CD4-positive, alpha-beta T cell treated with Interferon alpha-2 for 1 hour (primary cell): ENCODE data around the gene ZNF185.

Experiments
- DNase-seq, 2 donors: peaks; one replicate each; pipeline ENCODE4 v3.0.0-alpha.2; 2020 to 2022

The ZNF185 gene

DNA sequence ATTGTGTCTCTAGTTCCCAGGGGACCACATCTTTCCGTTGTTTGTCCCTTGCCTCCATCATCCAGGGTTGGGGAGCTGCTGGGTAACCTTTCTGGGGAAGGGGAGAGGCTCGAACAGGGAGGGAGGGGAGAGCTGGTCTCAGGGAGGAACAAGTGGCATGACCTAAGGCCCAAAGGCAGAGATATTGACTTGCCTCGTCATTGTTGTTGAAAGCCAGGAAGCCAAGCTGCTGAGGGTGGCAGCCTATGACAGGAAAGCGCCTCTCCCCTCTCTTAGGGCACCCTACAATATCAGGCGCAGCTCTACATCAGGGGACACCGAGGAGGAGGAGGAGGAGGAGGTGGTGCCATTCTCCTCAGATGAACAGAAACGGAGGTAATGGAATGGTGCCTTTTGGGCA, 20.8 kb downstream of the ZNF185 start:
- DNase-seq, result no peak

GRCh38 chrX:152923599-152923998, 25.7 kb downstream of the ZNF185 start:
- DNase-seq, result no peak

- DNase-seq, result no peak
These were observed 28.0 kb downstream of the ZNF185 start for GRCh38 chrX:152925835-152926234.

DNA sequence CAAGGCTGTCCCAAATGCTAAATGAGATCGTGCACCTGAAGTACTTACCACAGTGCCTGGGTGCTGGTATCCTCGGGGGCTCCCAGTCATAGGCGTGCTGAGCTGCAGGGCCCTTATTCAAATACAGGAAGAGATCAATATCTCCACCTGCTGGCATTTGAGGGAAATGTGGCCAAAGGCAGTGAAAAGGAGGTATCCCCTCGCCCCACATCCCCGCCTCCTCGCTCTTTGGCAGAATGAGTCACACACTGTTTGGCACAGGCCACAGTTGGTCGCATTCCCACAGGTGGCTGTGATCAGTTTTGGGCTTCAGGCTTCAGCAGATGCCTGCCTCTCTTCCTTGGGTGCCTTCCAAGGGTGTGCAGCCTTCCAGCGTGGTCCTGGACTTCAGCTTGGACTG, 28.4 kb downstream of the ZNF185 start:
- peak; percentile 19 to 37 for DNase-seq

- DNase-seq, result no peak
These were observed 29.1 kb downstream of the ZNF185 start for GRCh38 chrX:152926923-152927322.

- no peak for DNase-seq
These were observed 30.2 kb downstream of the ZNF185 start for GRCh38 chrX:152927858-152928760.

GRCh38 chrX:152928761-152929400, 31.0 kb downstream of the ZNF185 start:
- DNase-seq, result no peak

DNA sequence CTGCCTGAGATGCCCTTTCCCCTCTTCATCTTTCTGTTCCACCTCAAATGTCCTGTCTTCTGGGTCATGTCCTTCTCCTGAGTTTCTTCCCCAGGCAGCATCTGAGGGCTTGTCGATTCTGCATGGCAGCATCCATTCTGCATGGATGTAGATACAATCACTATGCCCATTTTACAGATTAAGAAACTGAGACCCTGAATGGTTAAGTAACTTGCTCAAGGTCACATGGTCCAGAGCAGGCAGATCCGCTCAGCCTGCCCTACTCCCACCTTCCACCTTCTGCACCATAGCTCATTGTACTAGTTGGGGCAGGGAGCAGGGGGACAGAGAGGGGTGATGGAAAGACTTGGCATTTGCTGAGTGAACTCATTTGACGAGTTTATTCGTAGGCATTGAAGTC, 32.0 kb downstream of the ZNF185 start:
- no peak for DNase-seq

GRCh38 chrX:152930516-152930915, 32.6 kb downstream of the ZNF185 start:
- no peak for DNase-seq

GRCh38 chrX:152932144-152932543, 34.3 kb downstream of the ZNF185 start:
- no peak for DNase-seq

DNA sequence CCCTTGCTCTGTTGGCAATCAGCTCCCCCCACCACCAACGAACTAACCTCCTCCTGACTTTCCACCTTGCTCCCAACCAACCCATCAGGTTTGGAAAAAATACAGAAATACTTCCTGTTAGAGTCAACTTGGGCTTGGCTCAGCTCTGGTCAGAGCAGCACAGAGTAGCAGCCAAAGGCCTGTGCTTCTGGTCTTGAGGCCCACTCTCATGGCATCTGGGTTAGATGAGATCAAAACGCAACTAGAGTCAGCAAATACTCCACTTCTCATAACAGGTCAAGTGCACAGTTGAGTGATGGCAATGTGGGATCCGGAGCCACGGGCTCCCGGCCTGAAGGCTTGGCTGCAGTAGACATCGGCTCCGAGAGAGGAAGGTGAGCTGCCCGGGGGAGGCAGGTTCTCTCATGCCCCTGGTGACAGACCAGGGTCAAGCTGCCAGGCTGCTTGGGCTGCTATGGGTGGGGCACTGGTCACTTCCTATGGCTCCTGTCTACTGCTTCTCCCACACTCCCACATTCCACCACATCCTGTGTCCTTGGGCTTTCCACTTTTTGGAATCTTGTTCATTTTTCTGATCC, 34.8 kb downstream of the ZNF185 start:
- no peak for DNase-seq

- DNase-seq, result no peak
These were observed 38.4 kb downstream of the ZNF185 start for GRCh38 chrX:152936306-152936705.

DNA sequence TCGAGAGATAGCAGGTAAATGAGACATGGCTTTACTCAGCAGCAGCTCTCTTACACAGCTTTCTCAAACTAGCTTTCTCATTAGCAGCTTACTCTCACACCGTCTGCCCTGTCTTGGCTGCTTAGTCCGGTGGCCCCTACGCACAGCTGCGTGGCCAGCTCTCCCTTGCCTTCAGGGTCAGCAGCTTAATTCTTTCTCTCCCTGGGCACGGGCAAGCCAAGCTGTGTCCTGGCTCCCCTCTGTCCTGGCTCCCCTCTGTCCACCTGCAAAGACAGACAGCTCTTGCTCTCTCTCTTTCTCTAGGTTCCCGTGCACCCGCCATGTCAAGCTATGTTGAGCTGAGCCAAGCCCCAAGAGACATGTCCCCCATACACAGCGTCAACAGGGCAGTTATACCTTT, 39.4 kb downstream of the ZNF185 start:
- DNase-seq, result no peak

- DNase-seq, result peak; percentile 93 to 94
These were observed 43.6 kb downstream of the ZNF185 start for GRCh38 chrX:152941328-152942076.

- DNase-seq, result no peak
These were observed 44.2 kb downstream of the ZNF185 start for GRCh38 chrX:152942077-152942442.

- DNase-seq, result no peak
These were observed 46.0 kb downstream of the ZNF185 start for GRCh38 chrX:152943826-152944225.

- no peak for DNase-seq
These were observed 47.4 kb downstream of the ZNF185 start for GRCh38 chrX:152945021-152945979.

GRCh38 chrX:152946681-152947080, 48.8 kb downstream of the ZNF185 start:
- DNase-seq, result no peak
